A673 (cell line): ENCODE measurements around the gene ADGRF1. TPM values are rescaled to one million over a fixed set of nuclear protein-coding genes. Genes with fewer than 3 reads are reported as not detected.

ENCODE experiments used
- BruUV-seq: library from RNA; stranded (reverse); fragments of 400-500 nt; replicated peaks from 2 replicates; lab custom pipeline; 2021; lab: Mats Ljungman, UMichigan
- CTCF ChIA-PET: fragments of 300-600 bp; sonication (Branson Sonifier 250); formaldehyde crosslinking; loops from one replicate; lab custom pipeline; 2022; ENCODE audit warnings: antibody characterized with exemption; lab: Charles Lee
- POLR2A ChIA-PET: fragments of 300-600 bp; sonication (Branson Sonifier 250); formaldehyde crosslinking; loops from one replicate; lab custom pipeline; 2022; ENCODE audit warnings: antibody characterized with exemption; ENCODE audit not compliant: low non-redundant PET; lab: Charles Lee
- DNase-seq: peaks from one replicate; pipeline ENCODE4 v3.0.0-alpha.2; 2015; ENCODE audit warnings: low spot score
- H3K27ac ChIP-seq: fragments of 200-600 bp; sonication (generic); 2 replicates; pipeline ENCODE4 v1.5.1; 2016; ENCODE audit warnings: mixed run types, low read depth, mild to moderate bottlenecking, mixed read lengths, antibody characterized with exemption, low read length; ENCODE audit not compliant: poor library complexity, severe bottlenecking
- H3K27me3 ChIP-seq: fragments of 200-600 bp; sonication (generic); replicated peaks from 2 replicates; pipeline ENCODE4 v1.6.1; 2017; ENCODE audit warnings: mixed run types, low read depth, mild to moderate bottlenecking, mixed read lengths, antibody characterized with exemption, low read length; ENCODE audit not compliant: insufficient read depth, poor library complexity
- H3K36me3 ChIP-seq: fragments of 200-600 bp; sonication (generic); 2 replicates; pipeline ENCODE4 v1.6.1; 2016; ENCODE audit warnings: mixed run types, mild to moderate bottlenecking, mixed read lengths, antibody characterized with exemption, low read length; ENCODE audit not compliant: insufficient read depth, poor library complexity, severe bottlenecking
- H3K4me1 ChIP-seq: fragments of 200-600 bp; sonication (generic); 2 replicates; pipeline ENCODE4 v1.6.1; 2017; ENCODE audit warnings: mixed run types, mild to moderate bottlenecking, mixed read lengths, antibody characterized with exemption, low read length; ENCODE audit not compliant: insufficient read depth, poor library complexity, severe bottlenecking
- H3K4me3 ChIP-seq: fragments of 200-600 bp; sonication (generic); 2 replicates; pipeline ENCODE4 v1.5.1; 2016; ENCODE audit warnings: low read depth, mixed run types, mild to moderate bottlenecking, mixed read lengths, low read length; ENCODE audit not compliant: poor library complexity, severe bottlenecking
- H3K9me3 ChIP-seq: fragments of 200-600 bp; sonication (generic); 2 replicates; pipeline ENCODE4 v1.6.1; 2016; ENCODE audit warnings: mixed run types, low read depth, mild to moderate bottlenecking, mixed read lengths, antibody characterized with exemption, low read length; ENCODE audit not compliant: poor library complexity, severe bottlenecking
- CTCF ChIP-seq: fragments of 300-800, 200-600 bp; sonication (generic); conservative IDR thresholded peaks from 2 replicates; pipeline ENCODE4 v1.5.1; 2017; ENCODE audit warnings: low read depth, mild to moderate bottlenecking, antibody characterized with exemption, low read length, moderate library complexity, mixed read lengths
- EZH2 ChIP-seq: fragments of 200-600 bp; sonication (generic); IDR thresholded peaks from 2 replicates; pipeline ENCODE4 v1.6.1; 2017; ENCODE audit warnings: borderline replicate concordance, low read depth, mild to moderate bottlenecking, mixed read lengths, antibody characterized with exemption, low read length; ENCODE audit not compliant: poor library complexity, severe bottlenecking
- intact Hi-C: fragments of 100-400 bp; cut with micrococcal nuclease; formaldehyde crosslinking; loops from one replicate; pipeline ENCODE4 v1.10.0; 2022; ENCODE audit not compliant: unreplicated experiment
- total RNA-seq: library from RNA; stranded (reverse); gene quantifications from 2 replicates; pipeline ENCODE4 v1.2.3, GENCODE V29; 2021

ADGRF1 gene
- total RNA-seq, 1 experiment from 2014 or later, result not detected

GRCh38 chr6:46953921-46954320 is 88.2 kb downstream of the ADGRF1 start:
- H3K4me3 ChIP-seq, result no peak overlapping the region
- no peaks in the 10 kb centered on the region for H3K36me3 ChIP-seq
- intact Hi-C loops, result no loop called here
- peaks cover 9% of the 10 kb centered on the region for H3K4me1 ChIP-seq
- TF ChIP-seq EZH2, result no peak
- TF ChIP-seq CTCF, result no peak
- H3K9me3 ChIP-seq, result no peaks in the 10 kb centered on the region
- ChIA-PET CTCF (no interaction called here), POLR2A (no interaction called here)
- no peak for DNase-seq
- no peak overlapping the region for H3K27ac ChIP-seq
- H3K27me3 ChIP-seq, result peaks cover 53% of the 10 kb centered on the region
- BruUV-seq, result no TSS peak

- TF ChIP-seq EZH2 (no peak), CTCF (no peak)
- no peak for DNase-seq
- BruUV-seq, result no TSS peak
- Histone ChIP-seq H3K4me3 (no peak overlapping the region), H3K4me1 (peaks cover 3% of the 10 kb centered on the region), H3K27me3 (peaks cover 51% of the 10 kb centered on the region), H3K36me3 (no peaks in the 10 kb centered on the region), H3K9me3 (no peaks in the 10 kb centered on the region), H3K27ac (no peak overlapping the region)
- intact Hi-C loops, result no loop called here
- CTCF ChIA-PET, result no interaction called here
- POLR2A ChIA-PET, result no interaction called here
These were observed 92.4 kb downstream of the ADGRF1 start for GRCh38 chr6:46949632-46950280.

GRCh38 chr6:46948699-46949098 is 93.4 kb downstream of the ADGRF1 start:
- BruUV-seq, result no TSS peak
- CTCF ChIA-PET, result no interaction called here

More at GRCh38 chr6:46948699-46949098, 93.4 kb downstream of the ADGRF1 start:
- intact Hi-C loops, result no loop called here
- no peaks in the 10 kb centered on the region for H3K36me3 ChIP-seq
- no peak for DNase-seq
- no peaks in the 10 kb centered on the region for H3K9me3 ChIP-seq
- H3K4me3 ChIP-seq, result no peak overlapping the region
- TF ChIP-seq EZH2 (no peak), CTCF (no peak)
- peaks cover 42% of the 10 kb centered on the region for H3K27me3 ChIP-seq
- POLR2A ChIA-PET, result no interaction called here
- H3K27ac ChIP-seq, result no peak overlapping the region
- no peaks in the 10 kb centered on the region for H3K4me1 ChIP-seq

Other genes starting within 250 kb of the ADGRF1 start
- gene MEP1A, start 248.9 kb downstream of the ADGRF1 start, total RNA-seq, result not detected in 2 replicates
- 0.31 and 0.34 TPM in 2 replicates for gene ADGRF5, start 120.4 kb downstream of the ADGRF1 start, total RNA-seq